HepG2 (cell line): ENCODE results near the gene PSMD5. TPM values are rescaled to one million over a fixed set of nuclear protein-coding genes. Genes with fewer than 3 reads are reported as not detected.
A peak's percentile ranks its signal among the peaks of the same experiment; 100 is the strongest.

Experiments used
- BHLHE40 ChIP-seq: IDR thresholded peaks from 2 replicates; pipeline ENCODE4 v1.6.1; 2011; ENCODE audit warnings: low read length, improper control_type of control experiment
- CEBPG ChIP-seq: IDR thresholded peaks from 2 replicates; pipeline ENCODE4 v1.6.1; 2016
- DPF2 ChIP-seq: sonication (generic); formaldehyde crosslinking; IDR thresholded peaks from 2 replicates; pipeline ENCODE4 v1.4.0; 2020; ENCODE audit warnings: mild to moderate bottlenecking, low read depth, missing genetic modification reagents, borderline replicate concordance
- ELF1 ChIP-seq: sonication (generic); formaldehyde crosslinking; IDR thresholded peaks from 2 replicates; pipeline ENCODE4 v1.4.0; 2020; ENCODE audit warnings: missing genetic modification reagents
- FOXM1 ChIP-seq: sonication (generic); formaldehyde crosslinking; IDR thresholded peaks from 2 replicates; pipeline ENCODE4 v1.5.0; 2020; ENCODE audit warnings: missing genetic modification reagents
- FOXP1 ChIP-seq, 2 experiments: fragments of 450-650 bp in 1 of 2; IDR thresholded peaks; 2 replicates each; pipeline ENCODE4 v1.6.1; 2017 to 2018; ENCODE audit warnings: antibody characterized with exemption in 1 of 2
- GATAD1 ChIP-seq: IDR thresholded peaks from 2 replicates; pipeline ENCODE4 v1.6.1; 2016; ENCODE audit warnings: missing genetic modification reagents, missing compliant biosample characterization
- KAT7 ChIP-seq: IDR thresholded peaks from 2 replicates; pipeline ENCODE4 v1.6.1; 2018; ENCODE audit warnings: borderline replicate concordance, missing compliant biosample characterization
- KDM1A ChIP-seq: IDR thresholded peaks from 2 replicates; pipeline ENCODE4 v1.6.1; 2016; ENCODE audit warnings: missing compliant biosample characterization
- PRPF4 ChIP-seq: fragments of 200-400 bp; formaldehyde crosslinking; IDR thresholded peaks from 2 replicates; pipeline ENCODE4 v1.6.1; 2016; ENCODE audit warnings: low read length, low read depth; ENCODE audit not compliant: poor library complexity, severe bottlenecking
- RBFOX2 ChIP-seq: fragments of 200-400 bp; formaldehyde crosslinking; IDR thresholded peaks from 2 replicates; pipeline ENCODE4 v1.6.1; 2017; ENCODE audit warnings: low read depth, mild to moderate bottlenecking, low read length
- SMAD1 ChIP-seq: sonication (generic); formaldehyde crosslinking; IDR thresholded peaks from 2 replicates; pipeline ENCODE4 v1.4.0; 2020; ENCODE audit warnings: missing genetic modification reagents, low read depth, mild to moderate bottlenecking, borderline replicate concordance
- SRSF1 ChIP-seq: fragments of 200-400 bp; formaldehyde crosslinking; optimal IDR thresholded peaks from 2 replicates; pipeline ENCODE3; 2017; ENCODE audit warnings: mild to moderate bottlenecking, low read depth, low read length, moderate library complexity
- U2AF1 ChIP-seq: fragments of 200-400 bp; formaldehyde crosslinking; optimal IDR thresholded peaks from 2 replicates; pipeline ENCODE3; 2017; ENCODE audit warnings: mild to moderate bottlenecking, low read depth, low read length
- ZBTB8A ChIP-seq: sonication (generic); formaldehyde crosslinking; IDR thresholded peaks from 2 replicates; pipeline ENCODE4 v1.4.0; 2020; ENCODE audit warnings: mild to moderate bottlenecking, low read depth, missing genetic modification reagents, borderline replicate concordance
- ZFY ChIP-seq: sonication (generic); formaldehyde crosslinking; IDR thresholded peaks from 2 replicates; pipeline ENCODE4 v1.4.0; 2020; ENCODE audit warnings: missing genetic modification reagents
- ZNF350 ChIP-seq: sonication (generic); formaldehyde crosslinking; IDR thresholded peaks from 2 replicates; pipeline ENCODE4 v1.4.0; 2020; ENCODE audit warnings: mild to moderate bottlenecking, low read depth, missing genetic modification reagents, borderline replicate concordance
- ZNF431 ChIP-seq: sonication (generic); formaldehyde crosslinking; IDR thresholded peaks from 2 replicates; pipeline ENCODE4 v1.9.0; 2022; ENCODE audit warnings: missing genetic modification reagents, low read depth, mild to moderate bottlenecking, borderline replicate concordance
- ZNF749 ChIP-seq: sonication (generic); formaldehyde crosslinking; IDR thresholded peaks from 2 replicates; pipeline ENCODE4 v1.8.0; 2022; ENCODE audit warnings: mild to moderate bottlenecking, missing genetic modification reagents, moderate library complexity, borderline replicate concordance
- polyA plus RNA-seq, 8 experiments: library from polyadenylated mRNA; depleted of rRNA in 3 of 8; stranded (reverse) in 7 of 8; unstranded in 1 of 8; fragments of >200 nt; fragmentation: Illumina TruSeq in 4 of 8; extraction: Trizol in 4 of 8; gene quantifications; 2 replicates each; pipeline versions ENCODE4 v1.2.1 to v1.2.3, GENCODE V29; 2011 to 2016; ENCODE audit warnings: low read depth in 4 of 8, missing spikeins in 1 of 8, mixed read lengths in 1 of 8; ENCODE audit not compliant: insufficient read depth in 1 of 8
- total RNA-seq, 5 experiments: library from RNA; depleted of rRNA; stranded (reverse); fragments of >200 nt; fragmentation: Illumina TruSeq; extraction: Trizol; gene quantifications; 2 replicates each; pipeline ENCODE4 v1.2.3, GENCODE V29; 2016; ENCODE audit warnings: low read depth in 1 of 5
- TF ChIP-seq, protein P1 (sequence below): sonication (generic); formaldehyde crosslinking; IDR thresholded peaks from 2 replicates; pipeline ENCODE4 v1.5.0; 2020; ENCODE audit warnings: mild to moderate bottlenecking, missing genetic modification reagents, borderline replicate concordance
- TF ChIP-seq, protein P2 (sequence below): IDR thresholded peaks from 2 replicates; pipeline ENCODE4 v1.6.1; 2012; ENCODE audit warnings: inconsistent platforms
- TF ChIP-seq, protein P3 (sequence below): sonication (generic); formaldehyde crosslinking; IDR thresholded peaks from 2 replicates; pipeline ENCODE4 v1.8.0; 2022; ENCODE audit warnings: mild to moderate bottlenecking, missing genetic modification reagents, borderline replicate concordance
- TF ChIP-seq, protein P4 (sequence below): sonication (generic); formaldehyde crosslinking; IDR thresholded peaks from 2 replicates; pipeline ENCODE4 v1.4.0; 2020; ENCODE audit warnings: missing genetic modification reagents

The PSMD5 gene
- total and polyA plus RNA-seq, 2 of the 13 experiments (the other 11 are each of a cell fraction or from before 2014, with no cell fraction given), result 12.7 to 18.1 TPM

DNA sequence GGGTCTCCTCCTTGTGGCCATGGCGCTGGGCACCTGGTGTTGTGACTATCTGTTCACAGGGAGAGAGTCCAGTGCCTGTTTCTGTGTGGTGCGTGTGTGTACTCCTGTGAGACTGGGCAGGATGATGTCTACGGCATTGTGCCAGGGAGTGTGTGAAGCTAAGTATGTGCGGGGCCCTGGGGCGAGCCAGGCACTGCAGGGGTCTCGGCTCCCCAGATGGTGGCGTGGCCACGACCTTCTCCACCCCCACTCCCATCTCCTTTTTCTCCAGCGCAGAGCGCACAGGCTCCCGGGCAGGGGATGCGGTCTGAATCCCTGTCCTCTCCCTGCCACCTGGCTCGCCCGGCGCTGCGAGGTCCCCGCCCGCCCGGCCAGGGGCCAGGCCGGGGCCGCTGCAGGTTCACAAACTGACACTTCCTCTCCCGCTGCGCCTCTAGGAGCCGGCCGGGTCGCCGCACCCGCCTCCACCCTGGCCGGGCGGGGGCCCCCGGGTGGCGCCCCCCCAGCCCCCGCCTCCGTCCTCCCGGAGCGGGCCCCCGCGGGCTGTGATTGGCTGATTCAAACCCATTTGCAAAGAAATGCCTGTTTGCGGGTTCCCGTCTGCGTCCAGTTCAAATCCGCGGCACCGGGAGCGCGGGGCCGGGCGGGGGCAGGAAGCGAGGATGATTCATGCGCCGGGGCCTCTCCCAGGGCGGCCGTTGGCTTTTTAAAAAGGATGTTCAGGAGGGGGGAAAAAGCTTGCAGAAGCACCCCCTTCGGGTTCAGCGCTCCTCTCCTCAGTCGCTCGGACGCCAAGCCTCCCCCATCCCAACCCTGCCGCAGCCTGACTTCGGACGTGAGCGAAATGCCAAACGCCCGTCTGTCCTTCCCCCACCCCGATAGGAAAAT lies 33.5 kb upstream of the PSMD5 start (continued):
- TF ChIP-seq BHLHE40 (no peak), RBFOX2 (peak; percentile 79), ZNF749 (CRISPR knock-in tag) (no peak), FOXP1 (IDR thresholded peaks at IDR 0.05) (no peak), FOXP1 (CRISPR knock-in tag; IDR thresholded peaks at IDR 0.05) (no peak), FOXM1 (CRISPR knock-in tag) (peak; percentile 93; the same call in 1 of the 2 replicates), KAT7 (CRISPR knock-in tag) (peak; percentile 57; the same call in 1 of the 2 replicates), ZNF431 (CRISPR knock-in tag) (0 out of 2 replicates have a peak, but pooled peaks have one; percentile 53), ZFY (CRISPR knock-in tag) (peak; percentile 72), ZBTB8A (no peak), U2AF1 (no peak), KDM1A (CRISPR knock-in tag) (no peak), SRSF1 (peak; percentile 97), PRPF4 (no peak), DPF2 (CRISPR knock-in tag) (no peak), ELF1 (peak; percentile 19; the same call in 1 of the 2 replicates), CEBPG (CRISPR knock-in tag) (0 out of 2 replicates have a peak, but pooled peaks have one; percentile 6), GATAD1 (CRISPR knock-in tag) (no peak), ZNF350 (CRISPR knock-in tag) (no peak; the same call in 1 of the 2 replicates), SMAD1 (CRISPR knock-in tag) (no peak)
- TF ChIP-seq, protein P1, sequence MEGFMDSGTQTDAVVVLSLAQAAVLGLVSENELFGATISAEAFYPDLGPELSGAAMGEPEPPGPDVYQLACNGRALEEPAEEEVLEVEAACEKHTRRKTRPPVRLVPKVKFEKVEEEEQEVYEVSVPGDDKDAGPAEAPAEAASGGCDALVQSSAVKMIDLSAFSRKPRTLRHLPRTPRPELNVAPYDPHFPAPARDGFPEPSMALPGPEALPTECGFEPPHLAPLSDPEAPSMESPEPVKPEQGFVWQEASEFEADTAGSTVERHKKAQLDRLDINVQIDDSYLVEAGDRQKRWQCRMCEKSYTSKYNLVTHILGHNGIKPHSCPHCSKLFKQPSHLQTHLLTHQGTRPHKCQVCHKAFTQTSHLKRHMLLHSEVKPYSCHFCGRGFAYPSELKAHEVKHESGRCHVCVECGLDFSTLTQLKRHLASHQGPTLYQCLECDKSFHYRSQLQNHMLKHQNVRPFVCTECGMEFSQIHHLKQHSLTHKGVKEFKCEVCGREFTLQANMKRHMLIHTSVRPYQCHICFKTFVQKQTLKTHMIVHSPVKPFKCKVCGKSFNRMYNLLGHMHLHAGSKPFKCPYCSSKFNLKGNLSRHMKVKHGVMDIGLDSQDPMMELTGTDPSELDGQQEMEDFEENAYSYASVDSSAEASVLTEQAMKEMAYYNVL (CRISPR knock-in tag), result peak; percentile 18; the same call in 1 of the 2 replicates
- TF ChIP-seq, protein P2, sequence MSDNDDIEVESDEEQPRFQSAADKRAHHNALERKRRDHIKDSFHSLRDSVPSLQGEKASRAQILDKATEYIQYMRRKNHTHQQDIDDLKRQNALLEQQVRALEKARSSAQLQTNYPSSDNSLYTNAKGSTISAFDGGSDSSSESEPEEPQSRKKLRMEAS, result no peak; the same call in 1 of the 2 replicates
- TF ChIP-seq, protein P3, sequence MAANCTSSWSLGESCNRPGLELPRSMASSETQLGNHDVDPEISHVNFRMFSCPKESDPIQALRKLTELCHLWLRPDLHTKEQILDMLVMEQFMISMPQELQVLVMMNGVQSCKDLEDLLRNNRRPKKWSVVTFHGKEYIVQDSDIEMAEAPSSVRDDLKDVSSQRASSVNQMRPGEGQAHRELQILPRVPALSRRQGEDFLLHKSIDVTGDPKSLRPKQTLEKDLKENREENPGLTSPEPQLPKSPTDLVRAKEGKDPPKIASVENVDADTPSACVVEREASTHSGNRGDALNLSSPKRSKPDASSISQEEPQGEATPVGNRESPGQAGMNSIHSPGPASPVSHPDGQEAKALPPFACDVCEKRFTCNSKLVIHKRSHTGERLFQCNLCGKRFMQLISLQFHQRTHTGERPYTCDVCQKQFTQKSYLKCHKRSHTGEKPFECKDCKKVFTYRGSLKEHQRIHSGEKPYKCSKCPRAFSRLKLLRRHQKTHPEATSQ (CRISPR knock-in tag), result 0 out of 2 replicates have a peak, but pooled peaks have one; percentile 47
- TF ChIP-seq, protein P4, sequence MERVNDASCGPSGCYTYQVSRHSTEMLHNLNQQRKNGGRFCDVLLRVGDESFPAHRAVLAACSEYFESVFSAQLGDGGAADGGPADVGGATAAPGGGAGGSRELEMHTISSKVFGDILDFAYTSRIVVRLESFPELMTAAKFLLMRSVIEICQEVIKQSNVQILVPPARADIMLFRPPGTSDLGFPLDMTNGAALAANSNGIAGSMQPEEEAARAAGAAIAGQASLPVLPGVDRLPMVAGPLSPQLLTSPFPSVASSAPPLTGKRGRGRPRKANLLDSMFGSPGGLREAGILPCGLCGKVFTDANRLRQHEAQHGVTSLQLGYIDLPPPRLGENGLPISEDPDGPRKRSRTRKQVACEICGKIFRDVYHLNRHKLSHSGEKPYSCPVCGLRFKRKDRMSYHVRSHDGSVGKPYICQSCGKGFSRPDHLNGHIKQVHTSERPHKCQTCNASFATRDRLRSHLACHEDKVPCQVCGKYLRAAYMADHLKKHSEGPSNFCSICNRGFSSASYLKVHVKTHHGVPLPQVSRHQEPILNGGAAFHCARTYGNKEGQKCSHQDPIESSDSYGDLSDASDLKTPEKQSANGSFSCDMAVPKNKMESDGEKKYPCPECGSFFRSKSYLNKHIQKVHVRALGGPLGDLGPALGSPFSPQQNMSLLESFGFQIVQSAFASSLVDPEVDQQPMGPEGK (CRISPR knock-in tag), result peak; percentile 98
